Adrenal gland (tissue), 5 donors: ENCODE results near the gene UBE2D4.

ENCODE experiments used
- CTCF ChIP-seq, 6 experiments: fragments of 450-650 bp in 4 of 6; fragments of 200-600 bp in 2 of 6; sonication (generic) in 1 of 6; IDR thresholded peaks; 1 replicate in 5 of 6; 2 replicates in 1 of 6; pipeline versions ENCODE4 v1.5.1 to v1.8.0; 2016 to 2021; ENCODE audit warnings: antibody characterized with exemption in 6 of 6, mild to moderate bottlenecking in 2 of 6, moderate library complexity in 1 of 6
- POLR2A ChIP-seq, 2 donors: fragments of 450-650 bp; IDR thresholded peaks; one replicate each; pipeline ENCODE4 v1.6.1; 2017; ENCODE audit warnings: antibody characterized with exemption in 2 of 2, mild to moderate bottlenecking in 2 of 2, moderate library complexity in 1 of 2
- donor health status: DM: no; HTN: no; CAD: no.

GRCh38 chr7:43879477-43879876 is 46.8 kb upstream of the UBE2D4 start:
- TF ChIP-seq CTCF (IDR thresholded peaks at IDR 0.05) (no peak), POLR2A (IDR thresholded peaks at IDR 0.05) (no peak)
